HCT116 (cell line): ENCODE results near the gene MED19. TPM values are rescaled to one million over a fixed set of nuclear protein-coding genes. Genes with fewer than 3 reads are reported as not detected.

Source experiments
- total RNA-seq: library from RNA; stranded (reverse); gene quantifications from one replicate; pipeline ENCODE4 v1.2.1, GENCODE V29; 2021; ENCODE audit not compliant: unreplicated experiment

The MED19 gene
- total RNA-seq, 1 experiment from 2014 or later: 18.0 TPM

Other genes with a start within 250 kb of the MED19 start
- gene SLC43A1, start 196.5 kb downstream of the MED19 start, total RNA-seq: 11.8 TPM
- gene TIMM10, start 181.5 kb downstream of the MED19 start, total RNA-seq: 65.6 TPM
- gene SMTNL1, start 174.6 kb downstream of the MED19 start, total RNA-seq: not detected
- 24.8 TPM for gene UBE2L6, start 144.5 kb downstream of the MED19 start, total RNA-seq
- gene SERPING1, start 114.5 kb downstream of the MED19 start, total RNA-seq: 3.4 TPM
- gene YPEL4, start 62.3 kb downstream of the MED19 start, total RNA-seq: 0.32 TPM
- gene CLP1, start 54.5 kb downstream of the MED19 start, total RNA-seq: 17.7 TPM
- gene ZDHHC5, start 44.1 kb downstream of the MED19 start, total RNA-seq: 64.1 TPM
- gene TMX2, start 378 bp upstream of the MED19 start, total RNA-seq: 93.9 TPM
- 194 TPM for gene SELENOH, start 29.3 kb upstream of the MED19 start, total RNA-seq
- not detected for gene BTBD18, start 39.6 kb upstream of the MED19 start, total RNA-seq
- 157 TPM for gene CTNND1, start 49.6 kb upstream of the MED19 start, total RNA-seq